GM12801 (cell line): ENCODE data around the gene MDM4.

Experiments used
- TF ChIP-seq, protein P1 (sequence below): IDR thresholded peaks from one replicate; pipeline ENCODE4 v1.5.1; 2011; ENCODE audit warnings: control low read depth; ENCODE audit not compliant: insufficient read length; ENCODE audit errors: extremely low read depth

The MDM4 gene

DNA sequence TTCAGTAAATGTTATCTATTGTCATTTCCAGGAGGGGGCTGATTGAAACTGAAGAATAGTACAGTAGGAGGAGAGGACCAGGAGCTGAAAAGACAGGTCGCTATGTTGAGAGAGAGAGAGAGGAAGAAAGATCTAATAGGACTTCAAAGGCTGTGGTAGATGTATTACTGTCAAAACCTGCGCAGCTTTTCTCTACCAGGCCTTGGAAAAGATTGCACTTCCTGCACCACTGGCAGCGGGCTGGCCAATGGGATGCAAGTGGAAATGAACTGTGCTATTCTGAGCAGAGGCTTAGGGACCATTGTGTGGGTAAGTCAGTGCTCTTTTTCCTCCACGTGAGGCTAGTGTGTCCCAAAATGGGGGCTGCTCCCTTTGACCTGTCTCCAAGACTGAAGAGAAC lies 47.1 kb downstream of the MDM4 start:
- TF ChIP-seq, protein P1, sequence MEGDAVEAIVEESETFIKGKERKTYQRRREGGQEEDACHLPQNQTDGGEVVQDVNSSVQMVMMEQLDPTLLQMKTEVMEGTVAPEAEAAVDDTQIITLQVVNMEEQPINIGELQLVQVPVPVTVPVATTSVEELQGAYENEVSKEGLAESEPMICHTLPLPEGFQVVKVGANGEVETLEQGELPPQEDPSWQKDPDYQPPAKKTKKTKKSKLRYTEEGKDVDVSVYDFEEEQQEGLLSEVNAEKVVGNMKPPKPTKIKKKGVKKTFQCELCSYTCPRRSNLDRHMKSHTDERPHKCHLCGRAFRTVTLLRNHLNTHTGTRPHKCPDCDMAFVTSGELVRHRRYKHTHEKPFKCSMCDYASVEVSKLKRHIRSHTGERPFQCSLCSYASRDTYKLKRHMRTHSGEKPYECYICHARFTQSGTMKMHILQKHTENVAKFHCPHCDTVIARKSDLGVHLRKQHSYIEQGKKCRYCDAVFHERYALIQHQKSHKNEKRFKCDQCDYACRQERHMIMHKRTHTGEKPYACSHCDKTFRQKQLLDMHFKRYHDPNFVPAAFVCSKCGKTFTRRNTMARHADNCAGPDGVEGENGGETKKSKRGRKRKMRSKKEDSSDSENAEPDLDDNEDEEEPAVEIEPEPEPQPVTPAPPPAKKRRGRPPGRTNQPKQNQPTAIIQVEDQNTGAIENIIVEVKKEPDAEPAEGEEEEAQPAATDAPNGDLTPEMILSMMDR: no peak

DNA sequence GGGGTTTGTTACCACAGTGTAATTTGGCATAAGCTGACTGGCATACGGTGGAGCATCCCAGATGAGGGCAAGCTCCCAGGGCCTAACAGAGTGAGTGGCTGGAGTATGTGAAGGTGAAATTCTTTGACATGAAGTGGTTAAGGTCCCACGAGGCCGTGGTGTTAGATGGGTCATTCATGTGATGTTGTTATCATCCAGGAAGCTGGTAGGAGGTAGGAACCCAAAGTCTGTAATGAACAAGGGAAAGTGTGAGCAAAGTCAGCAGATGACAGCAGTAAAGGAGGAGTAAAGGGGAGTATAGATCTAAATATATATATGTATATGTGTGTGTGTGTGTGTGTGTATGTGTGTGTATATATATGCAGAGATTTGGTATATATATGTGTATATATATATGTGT lies 47.6 kb downstream of the MDM4 start:
- TF ChIP-seq, protein P1: no peak

DNA sequence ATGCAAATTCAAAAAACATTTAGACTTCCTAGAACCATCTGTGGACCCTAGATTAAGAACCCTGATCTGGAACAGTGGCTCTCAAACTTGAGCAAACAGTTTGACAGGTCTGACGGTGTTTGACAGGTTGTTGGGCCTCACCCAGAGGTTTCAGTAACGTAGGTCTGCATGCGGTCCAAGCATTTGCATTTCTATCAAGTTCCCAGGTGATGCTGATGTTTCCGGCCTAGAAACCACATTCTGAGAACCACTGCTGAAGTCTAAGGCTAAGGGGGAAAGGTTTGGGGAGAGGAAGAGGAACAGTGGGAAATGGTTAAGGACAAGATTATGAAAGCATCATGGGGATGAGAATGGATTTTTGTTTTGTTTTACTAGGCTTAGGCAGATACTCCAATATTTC lies 48.6 kb downstream of the MDM4 start:
- TF ChIP-seq, protein P1: no peak

DNA sequence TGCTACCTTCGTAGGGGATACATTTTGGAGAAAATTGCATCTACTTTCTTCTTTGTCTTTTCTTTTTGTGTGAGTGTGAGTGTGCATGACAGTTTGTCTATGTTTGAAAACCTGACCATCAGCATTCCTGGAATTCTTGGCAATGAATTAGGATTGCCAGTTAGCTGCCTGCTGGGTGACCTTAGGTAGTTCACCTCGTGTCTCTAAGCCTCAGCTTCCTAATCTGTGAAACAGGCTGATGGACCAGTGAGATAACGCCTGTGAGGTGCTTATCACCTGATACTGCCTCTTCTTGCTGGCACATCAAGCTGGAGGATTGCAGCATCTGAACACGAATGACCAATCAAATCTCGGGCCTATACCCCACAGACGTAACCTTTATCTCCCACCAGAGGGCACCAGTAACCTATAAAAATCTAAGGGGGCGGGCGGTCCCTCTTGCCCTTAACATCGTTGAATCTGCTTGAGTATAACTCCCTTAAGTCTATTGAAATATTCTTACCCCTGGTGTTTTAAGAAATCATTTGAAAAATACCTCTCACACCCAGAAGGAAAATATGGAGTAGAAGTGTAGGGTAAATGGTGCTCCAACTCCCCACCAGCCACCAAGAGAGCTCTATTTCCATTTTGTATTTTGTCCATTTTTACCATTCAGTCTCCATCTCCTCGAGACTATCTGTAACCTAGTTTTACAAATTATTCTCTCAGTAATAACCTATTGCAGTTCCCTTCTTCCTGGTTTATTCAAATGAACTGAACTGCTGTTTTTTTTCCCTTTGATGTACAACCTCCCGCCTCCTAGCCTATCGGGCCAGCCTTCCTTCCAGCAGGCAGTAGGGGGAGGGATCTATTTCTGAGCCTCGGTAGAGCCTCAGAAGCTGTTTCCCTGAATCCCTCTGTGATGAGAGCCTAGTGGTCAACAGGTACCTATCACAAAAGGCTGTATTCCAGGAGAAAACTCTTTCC lies 49.7 kb downstream of the MDM4 start:
- TF ChIP-seq, protein P1: no peak

DNA sequence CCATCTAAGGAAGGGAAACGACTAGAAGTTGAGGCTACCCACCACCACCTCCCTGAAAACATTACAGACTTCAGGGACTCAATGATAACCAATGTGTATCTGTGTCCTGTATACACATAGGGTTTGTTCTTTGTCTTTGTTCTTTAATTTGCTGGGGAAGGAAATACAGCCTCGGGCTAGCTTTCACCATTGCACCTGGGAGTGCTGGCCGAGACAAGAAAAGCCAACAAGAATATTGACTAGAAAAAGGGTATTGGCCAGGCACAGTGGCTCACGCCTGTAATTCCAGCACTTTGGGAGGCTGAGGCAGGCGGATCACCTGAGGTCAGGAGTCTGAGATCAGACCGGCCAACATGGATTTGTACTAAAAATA lies 50.4 kb downstream of the MDM4 start:
- TF ChIP-seq, protein P1: no peak

DNA sequence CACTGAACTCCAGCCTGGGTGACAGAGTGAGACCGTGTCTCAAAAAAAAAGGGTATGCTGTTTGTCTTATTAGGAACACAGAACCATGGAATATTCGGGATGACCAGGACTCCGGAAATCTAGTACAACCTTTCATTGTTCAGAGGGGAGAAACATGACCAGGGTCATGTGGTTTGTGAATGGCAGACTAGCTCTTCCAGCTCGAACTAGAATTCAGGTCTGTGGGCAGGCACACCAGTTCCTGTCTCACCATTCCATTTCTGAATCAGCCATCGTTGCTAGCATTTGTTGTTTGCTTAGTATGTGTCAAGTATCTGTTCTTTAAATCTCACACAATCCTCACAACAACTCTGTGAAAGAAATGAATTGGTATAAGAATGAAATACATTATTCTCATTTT lies 50.9 kb downstream of the MDM4 start:
- TF ChIP-seq, protein P1: no peak

DNA sequence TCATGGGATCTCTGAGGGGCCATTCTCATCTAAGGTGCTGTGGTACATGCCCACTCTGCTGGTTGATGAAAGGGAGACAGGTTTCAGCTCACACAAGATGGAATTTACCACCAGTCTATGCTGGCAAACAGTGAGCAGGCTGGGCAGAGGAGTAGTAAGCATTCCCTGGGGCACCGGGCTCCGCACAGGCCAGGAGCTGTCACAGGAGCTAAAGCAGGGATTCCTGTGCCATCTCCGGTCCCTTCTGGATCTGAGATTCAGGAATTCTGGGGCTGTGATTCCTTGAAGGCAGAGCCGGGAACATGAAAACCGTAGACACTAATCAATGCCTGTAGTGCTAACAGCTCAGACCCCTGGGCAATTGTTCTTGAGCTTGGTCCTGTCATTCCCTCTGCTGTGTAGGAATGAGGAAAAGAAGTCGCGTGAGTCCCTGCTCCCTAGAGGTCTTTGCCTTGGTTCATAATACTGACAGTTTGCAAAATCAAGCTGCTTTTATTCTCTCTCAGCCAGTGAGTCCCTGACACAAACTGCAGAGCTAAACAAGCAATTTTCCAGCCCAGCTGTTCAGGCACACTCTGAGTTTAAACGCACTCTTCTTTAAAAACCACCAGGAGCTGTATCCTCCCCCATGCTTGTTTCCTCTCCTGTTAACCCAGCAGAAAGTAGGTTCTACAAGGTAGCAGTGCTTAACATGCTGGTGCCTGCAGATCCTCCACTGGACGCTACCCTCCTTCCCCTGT lies 52.5 kb downstream of the MDM4 start:
- TF ChIP-seq, protein P1: no peak
